Central memory CD4-positive, alpha-beta T cell (primary cell): ENCODE results near the gene KRTCAP2.
"Not testable (repeated sequence)": the region's sequence is repeated elsewhere in the genome, so short reads cannot be mapped to it uniquely, and the experiment has no call there.

Source experiments
- DNase-seq: peaks from one replicate; pipeline ENCODE4 v3.0.0; 2022

KRTCAP2 gene

GRCh38 chr1:155182052-155182550 is 9.0 kb upstream of the KRTCAP2 start:
- no peak for DNase-seq

GRCh38 chr1:155181371-155182051 is 8.4 kb upstream of the KRTCAP2 start:
- no peak for DNase-seq

GRCh38 chr1:155179112-155180031 is 6.3 kb upstream of the KRTCAP2 start:
- DNase-seq, result no peak

DNA sequence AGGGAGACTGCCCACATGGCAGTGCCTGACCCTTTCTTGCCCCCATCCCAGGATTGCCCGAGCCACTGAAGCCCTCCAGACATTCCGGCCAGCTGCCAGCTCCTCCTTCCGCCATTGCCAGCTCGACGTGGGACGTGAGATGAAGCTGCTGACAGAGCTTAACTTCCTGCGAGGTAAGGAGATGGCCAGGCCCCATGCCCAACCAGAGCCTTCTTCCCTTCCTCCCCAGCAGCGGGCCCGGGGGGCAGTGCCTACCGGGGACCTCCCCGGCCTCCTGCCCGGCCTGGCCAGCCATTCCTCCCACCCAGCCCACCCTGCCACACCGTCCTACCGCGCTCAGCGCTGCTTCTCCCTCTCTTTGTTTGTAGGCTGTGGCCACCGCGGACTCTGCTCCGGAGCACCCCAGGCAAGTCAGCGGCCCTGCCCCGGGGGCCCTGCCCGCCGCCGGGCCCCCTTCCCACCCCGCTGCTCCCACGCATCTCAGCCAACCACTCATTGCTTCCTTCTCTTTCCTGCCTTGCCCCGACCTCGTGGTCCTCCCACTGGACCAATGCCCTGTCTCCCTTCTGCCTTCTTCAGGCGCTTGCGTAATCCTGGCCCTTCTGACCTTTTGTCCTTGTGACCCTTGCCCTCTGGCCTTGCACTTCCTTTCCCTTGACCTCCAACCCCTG is 5.5 kb upstream of the KRTCAP2 start:
- no peak for DNase-seq

GRCh38 chr1:155177918-155178281 is 4.8 kb upstream of the KRTCAP2 start:
- DNase-seq, result no peak

- no peak for DNase-seq
Measured at GRCh38 chr1:155177192-155177917, 4.3 kb upstream of the KRTCAP2 start.

DNA sequence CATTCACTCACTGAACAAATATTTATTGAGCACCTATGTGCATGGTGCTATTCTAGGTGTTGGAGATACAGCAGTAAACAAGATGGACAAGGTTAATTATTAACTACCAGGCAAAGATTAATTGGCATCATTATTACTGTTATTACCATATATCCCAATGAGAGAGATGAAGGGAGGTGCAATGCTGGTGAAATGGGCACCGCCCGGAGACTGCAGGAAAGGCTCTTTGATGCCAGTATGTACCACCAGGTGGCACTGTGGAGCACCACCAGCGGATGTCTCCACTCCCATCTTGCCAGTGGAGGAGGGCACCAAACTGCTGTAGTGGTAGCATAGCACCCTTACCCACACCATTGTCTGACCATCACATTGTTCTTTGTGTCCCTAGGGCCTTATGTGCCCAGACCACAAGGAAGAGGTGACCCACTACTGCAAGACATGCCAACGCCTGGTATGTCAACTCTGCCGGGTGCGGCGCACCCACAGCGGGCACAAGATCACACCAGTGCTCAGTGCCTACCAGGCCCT is 3.5 kb upstream of the KRTCAP2 start:
- DNase-seq, result peak; percentile 72

GRCh38 chr1:155175927-155176371 is 2.8 kb upstream of the KRTCAP2 start:
- no peak for DNase-seq

DNA sequence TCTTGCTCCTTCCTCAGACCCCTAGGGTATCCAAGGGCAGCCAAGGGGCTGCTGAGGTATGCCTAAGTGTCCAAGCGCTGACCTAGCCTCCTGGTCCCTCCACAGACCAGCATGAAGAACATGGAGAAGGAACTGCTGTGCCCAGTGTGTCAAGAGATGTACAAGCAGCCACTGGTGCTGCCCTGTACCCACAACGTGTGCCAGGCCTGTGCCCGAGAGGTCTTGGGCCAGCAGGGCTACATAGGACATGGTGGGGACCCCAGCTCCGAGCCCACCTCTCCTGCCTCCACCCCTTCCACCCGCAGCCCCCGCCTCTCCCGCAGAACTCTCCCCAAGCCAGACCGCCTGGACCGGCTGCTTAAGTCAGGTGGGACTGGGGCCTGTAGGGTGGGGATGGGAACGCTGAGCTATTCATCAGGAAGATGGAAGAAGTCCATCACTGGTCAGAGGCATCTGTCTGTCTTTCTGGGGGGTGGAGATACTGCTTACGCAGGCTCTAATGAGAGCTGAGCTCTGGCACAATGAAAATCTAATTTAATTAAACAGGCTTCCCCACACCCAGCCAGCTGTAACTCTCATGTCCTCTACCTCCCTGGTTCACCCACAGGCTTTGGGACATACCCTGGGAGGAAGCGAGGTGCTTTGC is 2.3 kb upstream of the KRTCAP2 start:
- DNase-seq, result no peak

DNA sequence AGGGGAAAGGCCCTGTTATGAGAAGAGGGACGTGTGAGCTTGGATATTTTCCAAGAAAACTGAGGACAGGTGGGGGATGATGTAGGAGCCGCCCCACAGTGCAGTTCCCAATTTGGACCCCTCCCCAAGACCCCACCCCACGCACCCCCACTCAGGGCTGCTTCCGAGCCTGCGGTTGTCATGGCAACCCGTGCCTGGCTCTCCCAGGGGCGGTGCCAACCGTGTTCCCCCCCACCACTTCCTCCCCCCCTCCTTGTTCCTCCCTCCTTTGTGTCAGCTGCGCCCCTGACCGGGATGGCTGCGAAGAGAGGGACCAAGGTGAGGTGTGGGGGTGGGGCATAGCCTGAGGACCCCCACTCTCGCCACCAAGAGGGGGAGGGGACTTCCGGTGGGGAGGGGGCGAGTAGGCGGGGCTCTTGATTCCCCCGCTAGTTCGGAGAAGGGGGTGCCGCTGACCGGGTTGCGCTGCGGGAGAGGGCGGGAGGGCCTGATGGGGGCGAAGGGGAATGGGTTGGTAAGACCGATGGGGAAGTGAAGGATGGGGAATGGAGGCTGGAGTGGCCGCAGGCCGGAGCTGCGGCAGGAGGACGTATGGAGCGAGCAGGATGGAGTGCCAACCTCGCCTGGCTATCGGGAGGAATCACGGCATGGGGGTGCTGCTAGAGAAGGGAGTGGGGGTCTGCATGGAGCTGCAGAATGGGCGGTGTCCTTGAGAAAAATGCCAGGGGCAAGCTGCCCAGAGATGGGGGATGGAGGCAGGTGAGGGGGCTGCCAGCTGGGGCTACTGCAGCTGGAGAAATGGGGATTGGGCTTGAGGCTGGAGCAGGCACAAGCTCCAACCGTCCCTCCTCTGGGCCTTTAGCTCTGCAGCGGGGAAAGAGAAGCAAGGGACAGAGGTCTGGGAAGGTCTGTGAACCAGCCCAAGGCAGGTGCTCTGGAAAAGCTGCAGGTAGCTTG is 1.5 kb upstream of the KRTCAP2 start:
- peak; percentile 50 for DNase-seq

- peak; percentile 46 for DNase-seq
Measured at GRCh38 chr1:155173478-155174323, 597 bp upstream of the KRTCAP2 start, which contains the start of gene TRIM46. TSS of gene TRIM46 (plus strand) at chr1:155173849. CDS start at chr1:155173967, 118 bp downstream.

DNA sequence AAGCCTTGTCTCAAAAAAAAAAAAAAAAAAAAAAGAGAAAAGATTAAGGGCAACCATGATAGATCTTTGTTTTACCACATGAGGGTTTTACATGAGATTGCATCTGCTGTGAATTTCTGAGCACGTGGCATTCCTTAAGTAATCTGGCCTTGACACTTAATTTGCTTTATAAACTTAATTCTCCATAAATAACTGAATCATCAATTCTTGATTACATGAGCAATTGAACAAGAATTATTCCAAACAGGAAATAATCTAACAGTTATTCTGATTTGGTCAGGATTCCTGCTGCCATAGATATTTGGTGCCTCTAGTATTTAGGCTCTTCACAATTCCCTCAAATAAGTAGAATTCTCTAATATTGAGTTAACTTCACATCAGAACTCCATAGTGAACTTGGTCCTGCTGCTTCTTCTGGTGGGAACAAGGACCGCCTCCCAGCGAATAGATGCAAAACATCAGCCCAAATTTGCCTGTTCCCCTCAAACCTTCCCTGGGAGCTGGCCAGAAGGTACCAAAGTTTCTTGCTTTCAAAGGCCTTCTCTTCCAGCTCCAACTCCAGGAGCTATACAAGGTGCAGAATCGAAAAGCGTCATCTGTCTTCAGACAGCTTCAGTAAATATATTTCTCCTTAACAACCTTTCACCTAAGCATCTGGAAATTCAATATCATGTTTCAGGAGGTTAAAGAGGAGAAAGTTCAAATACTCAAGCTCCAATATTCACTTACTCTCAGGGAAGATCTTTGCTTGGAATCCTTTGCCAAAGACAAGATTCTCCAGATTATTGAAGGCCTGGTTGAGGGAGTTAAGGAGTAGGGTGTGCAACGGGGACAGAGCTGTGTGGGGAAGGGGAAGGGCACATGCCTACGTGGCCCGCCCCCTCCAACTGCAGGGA is 1.0 kb downstream of the KRTCAP2 start:
- no peak for DNase-seq

DNA sequence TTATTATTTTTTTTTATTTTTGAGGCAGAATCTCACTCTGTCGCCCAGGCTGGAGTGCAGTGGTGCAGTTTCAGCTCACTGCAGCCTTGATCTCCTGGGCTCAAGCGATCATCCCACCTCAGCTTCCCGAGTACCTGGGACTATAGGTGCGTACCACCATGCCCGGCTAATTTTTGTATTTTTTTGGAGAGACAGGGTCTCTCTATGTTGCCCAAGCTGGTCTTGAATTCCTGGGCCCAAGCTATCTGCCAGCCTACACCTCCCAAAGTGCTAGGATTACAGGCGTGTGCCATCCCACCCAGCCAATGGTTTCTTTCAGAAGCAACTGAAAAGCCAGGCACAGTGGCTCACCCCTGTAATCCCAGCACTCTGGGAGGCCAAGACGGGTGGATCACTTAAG is 2.3 kb downstream of the KRTCAP2 start:
- DNase-seq, result no peak

GRCh38 chr1:155170101-155170785 is 2.9 kb downstream of the KRTCAP2 start:
- DNase-seq, result no peak

DNA sequence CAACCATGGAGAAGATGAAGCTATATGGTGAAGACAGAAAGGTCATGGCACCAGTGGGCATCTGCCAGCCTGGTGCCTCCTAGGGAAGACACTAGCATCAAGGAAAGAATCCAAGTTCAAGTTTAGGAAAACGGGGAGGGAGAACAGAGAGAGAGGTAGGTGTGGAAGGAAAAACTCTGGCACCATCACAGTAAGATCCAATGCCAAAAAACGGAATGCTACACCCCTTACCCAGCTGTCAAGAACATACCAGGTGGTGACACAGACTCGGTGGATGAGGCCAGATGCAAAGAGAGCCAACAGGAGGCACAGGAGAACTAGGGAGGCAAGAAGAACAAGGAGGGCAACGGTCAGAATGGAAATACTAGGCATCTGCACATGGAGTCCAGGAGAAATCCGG is 3.6 kb downstream of the KRTCAP2 start:
- no peak for DNase-seq

- no peak for DNase-seq
Measured at GRCh38 chr1:155168456-155169210, 4.5 kb downstream of the KRTCAP2 start.

DNA sequence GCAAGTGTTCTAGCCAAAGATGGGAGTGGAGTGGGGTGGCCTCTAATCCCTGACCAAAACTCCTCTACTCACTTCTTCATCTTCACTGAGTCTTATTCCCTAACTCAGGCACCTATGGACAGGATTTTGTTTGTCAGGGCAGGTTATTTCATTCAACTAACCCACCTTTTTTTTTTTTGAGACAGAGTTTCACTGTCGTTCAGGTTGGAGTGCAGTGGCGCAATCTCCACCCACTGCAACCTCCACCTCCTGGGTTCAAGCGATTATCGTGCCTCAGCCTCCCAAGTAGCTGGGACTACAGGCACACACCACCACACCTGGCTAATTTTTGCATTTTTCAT is 5.0 kb downstream of the KRTCAP2 start:
- not testable (repeated sequence) for DNase-seq
